ENCODE measurements around the gene PLB1.

- TF ChIP-seq CTCF (IDR thresholded peaks at IDR 0.05): no peak
- no peak for TF ChIP-seq EZH2 (IDR thresholded peaks at IDR 0.05; ENCODE audit: borderline replicate concordance, insufficient read depth, low read depth, low read length, poor library complexity, severe bottlenecking)
Measured at GRCh38 chr2:28678175-28678855, 182.5 kb downstream of the PLB1 start.
